ENCODE measurements around the gene ZNF709. TPM values are rescaled to one million over a fixed set of nuclear protein-coding genes. Genes with fewer than 3 reads are reported as not detected.
"Not testable (repeated sequence)": the region's sequence is repeated elsewhere in the genome, so short reads cannot be mapped to it uniquely, and the experiment has no call there.

ZNF709 gene
- 0.94 TPM for total RNA-seq
- long read RNA-seq = 0 reads

GRCh38 chr19:12484371-12485051 is at the start of gene ZNF709:
Gene ZNF709 (minus strand): TSS chr19:12484816. CDS start chr19:12484657, 159 bp downstream.
- DNase-seq (ENCODE audit: low spot score) = peak; percentile 96
- intact Hi-C loops (cut with DNase I) = no loop called here

- intact Hi-C loops (cut with DNase I) = no loop called here
- no peak for DNase-seq (ENCODE audit: low spot score)
These were observed 42.6 kb upstream of the ZNF709 start for GRCh38 chr19:12527034-12527836.

GRCh38 chr19:12526542-12526941 is 41.9 kb upstream of the ZNF709 start:
- intact Hi-C loops (cut with DNase I) = no loop called here
- no peak for DNase-seq (ENCODE audit: low spot score)

GRCh38 chr19:12521996-12522395 is 37.4 kb upstream of the ZNF709 start:
- DNase-seq (ENCODE audit: low spot score) = no peak
- intact Hi-C loops (cut with DNase I) = no loop called here

- intact Hi-C loops (cut with DNase I) = no loop called here
- no peak for DNase-seq (ENCODE audit: low spot score)
These were observed 29.0 kb upstream of the ZNF709 start for GRCh38 chr19:12513531-12514061.

- no peak for DNase-seq (ENCODE audit: low spot score)
- intact Hi-C loops (cut with DNase I) = loop anchor here (2.0 to 5.0 kb wide), 2 partner anchors 55 to 96 kb away; partner anchors contain the start of genes ZNF564 and ZNF799
These were observed 12.4 kb upstream of the ZNF709 start for GRCh38 chr19:12497032-12497431.

- intact Hi-C loops (cut with DNase I) = loop anchor here (2.0 to 5.0 kb wide), 2 partner anchors 56 to 96 kb away; partner anchors contain the start of genes ZNF564 and ZNF799
- DNase-seq (ENCODE audit: low spot score) = no peak
These were observed 11.9 kb upstream of the ZNF709 start for GRCh38 chr19:12496480-12496879.

GRCh38 chr19:12495002-12495802 is 10.6 kb upstream of the ZNF709 start:
- intact Hi-C loops (cut with DNase I) = loop anchor here (5.0 kb wide), 1 partner anchor 57 kb away; the partner anchor contains the start of gene ZNF564

GRCh38 chr19:12494260-12494860 is 9.7 kb upstream of the ZNF709 start:
- intact Hi-C loops (cut with DNase I) = no loop called here
- no peak for DNase-seq (ENCODE audit: low spot score)

More at GRCh38 chr19:12495002-12495802, 10.6 kb upstream of the ZNF709 start:
- DNase-seq (ENCODE audit: low spot score) = peak; percentile 95

GRCh38 chr19:12486265-12486783 is 1.7 kb upstream of the ZNF709 start:
- DNase-seq (ENCODE audit: low spot score); intact Hi-C loops (cut with DNase I): not testable (repeated sequence)

- no peak for DNase-seq (ENCODE audit: low spot score)
- intact Hi-C loops (cut with DNase I) = no loop called here
These were observed 955 bp upstream of the ZNF709 start for GRCh38 chr19:12485571-12485970.

- DNase-seq (ENCODE audit: low spot score) = no peak
- intact Hi-C loops (cut with DNase I) = no loop called here
These were observed 418 bp upstream of the ZNF709 start for GRCh38 chr19:12485052-12485416.

GRCh38 chr19:12484011-12484370 is 625 bp downstream of the ZNF709 start:
- intact Hi-C loops (cut with DNase I) = no loop called here
- no peak for DNase-seq (ENCODE audit: low spot score)

- DNase-seq (ENCODE audit: low spot score) = no peak
- intact Hi-C loops (cut with DNase I) = loop anchor here (2.0 kb wide), 1 partner anchor 42 kb away; the partner anchor contains the start of gene ZNF443
These were observed 2.1 kb downstream of the ZNF709 start for GRCh38 chr19:12482509-12482886.

- DNase-seq (ENCODE audit: low spot score) = no peak
- intact Hi-C loops (cut with DNase I) = loop anchor here (2.0 kb wide), 1 partner anchor 41 kb away; the partner anchor contains the start of gene ZNF443
These were observed 2.7 kb downstream of the ZNF709 start for GRCh38 chr19:12481781-12482508.

GRCh38 chr19:12478234-12478941 is 6.2 kb downstream of the ZNF709 start:
- intact Hi-C loops (cut with DNase I) = no loop called here
- DNase-seq (ENCODE audit: low spot score) = no peak

- DNase-seq (ENCODE audit: low spot score) = not testable (repeated sequence)
These were observed 17.0 kb downstream of the ZNF709 start for GRCh38 chr19:12467651-12468050.

GRCh38 chr19:12465211-12465610 is 19.4 kb downstream of the ZNF709 start:
- DNase-seq (ENCODE audit: low spot score) = no peak
- intact Hi-C loops (cut with DNase I) = no loop called here

More at GRCh38 chr19:12467651-12468050, 17.0 kb downstream of the ZNF709 start:
- intact Hi-C loops (cut with DNase I) = not testable (repeated sequence)
